NB4 (cell line): ENCODE measurements around the gene TNNT3.

Source experiments
- CTCF ChIP-seq: IDR thresholded peaks from one replicate; pipeline ENCODE4 v1.5.1; 2012; ENCODE audit warnings: low read depth, low read length
- MYC ChIP-seq: IDR thresholded peaks from 2 replicates; pipeline ENCODE4 v1.6.1; 2011; ENCODE audit warnings: low read depth, low read length
- POLR2A ChIP-seq: IDR thresholded peaks from 2 replicates; pipeline ENCODE4 v1.6.1; 2011; ENCODE audit warnings: mild to moderate bottlenecking; ENCODE audit not compliant: insufficient read length; ENCODE audit errors: extremely low read depth

DNA sequence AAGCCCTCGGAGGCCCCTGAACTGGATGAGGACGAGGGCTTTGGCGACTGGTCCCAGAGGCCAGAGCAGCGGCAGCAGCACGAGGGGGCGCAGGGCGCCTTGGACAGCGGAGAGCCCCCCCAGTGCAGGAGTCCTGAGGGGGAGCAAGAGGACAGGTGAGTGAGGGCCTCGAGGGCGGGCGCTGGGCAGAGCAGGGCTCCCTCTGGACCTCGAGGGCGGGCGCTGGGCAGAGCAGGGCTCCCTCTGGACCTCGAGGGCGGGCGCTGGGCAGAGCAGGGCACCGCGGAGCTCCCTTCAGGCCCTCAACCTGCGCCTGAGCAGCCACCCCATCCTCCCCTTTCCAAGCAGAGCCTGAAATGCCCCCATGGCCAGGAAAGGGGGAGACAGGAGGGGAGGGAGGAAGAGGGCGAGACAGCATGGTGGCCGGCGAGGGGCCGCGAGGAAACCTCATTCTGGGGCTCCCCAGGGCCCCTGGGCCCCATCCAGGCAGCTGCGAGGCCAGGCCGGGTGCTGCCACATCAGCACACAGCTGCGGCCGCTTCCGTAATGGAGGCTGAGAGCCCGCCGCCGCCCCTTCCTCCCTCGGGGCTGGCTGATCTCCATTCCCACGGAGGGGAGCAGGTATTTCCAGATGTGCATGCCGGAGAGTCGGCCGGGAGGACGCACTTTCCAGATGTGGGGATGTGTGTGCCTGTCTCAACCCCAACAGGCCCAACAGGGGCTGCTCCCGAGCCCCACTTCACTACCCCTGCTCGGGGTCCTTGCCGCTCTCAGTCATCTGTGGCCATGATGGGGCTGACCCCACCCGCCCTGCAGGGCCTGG lies 37.9 kb upstream of the TNNT3 start:
- no peak for TF ChIP-seq POLR2A
- no peak for TF ChIP-seq CTCF
- TF ChIP-seq MYC, result no peak
